RWPE1 (cell line): ENCODE data around the gene ESYT2.
"Not testable (repeated sequence)": the region's sequence is repeated elsewhere in the genome, so short reads cannot be mapped to it uniquely, and the experiment has no call there.

Experiments
- CTCF ChIA-PET: fragments of 350-600 bp; sonication (Branson Sonifier 250); formaldehyde crosslinking; extraction: SDS; loops from one replicate; lab custom pipeline; 2021; lab: Yijun Ruan, JAX
- POLR2A ChIA-PET: fragments of 400-600 bp; formaldehyde crosslinking; extraction: SDS; loops from one replicate; lab custom pipeline; 2020; ENCODE audit warnings: antibody characterized with exemption; ENCODE audit not compliant: low non-redundant PET; lab: Yijun Ruan, JAX
- DNase-seq: peaks from one replicate; pipeline ENCODE4 v3.0.0; 2012; ENCODE audit warnings: low spot score
- H3K27ac ChIP-seq: fragments of 450-650 bp; 2 replicates; pipeline ENCODE4 v1.5.1; 2017
- TF ChIP-seq, protein P1 (sequence below): fragments of 450-650 bp; conservative IDR thresholded peaks from 2 replicates; pipeline ENCODE4 v1.5.1; 2017; ENCODE audit warnings: low read depth, mild to moderate bottlenecking

The ESYT2 gene

DNA sequence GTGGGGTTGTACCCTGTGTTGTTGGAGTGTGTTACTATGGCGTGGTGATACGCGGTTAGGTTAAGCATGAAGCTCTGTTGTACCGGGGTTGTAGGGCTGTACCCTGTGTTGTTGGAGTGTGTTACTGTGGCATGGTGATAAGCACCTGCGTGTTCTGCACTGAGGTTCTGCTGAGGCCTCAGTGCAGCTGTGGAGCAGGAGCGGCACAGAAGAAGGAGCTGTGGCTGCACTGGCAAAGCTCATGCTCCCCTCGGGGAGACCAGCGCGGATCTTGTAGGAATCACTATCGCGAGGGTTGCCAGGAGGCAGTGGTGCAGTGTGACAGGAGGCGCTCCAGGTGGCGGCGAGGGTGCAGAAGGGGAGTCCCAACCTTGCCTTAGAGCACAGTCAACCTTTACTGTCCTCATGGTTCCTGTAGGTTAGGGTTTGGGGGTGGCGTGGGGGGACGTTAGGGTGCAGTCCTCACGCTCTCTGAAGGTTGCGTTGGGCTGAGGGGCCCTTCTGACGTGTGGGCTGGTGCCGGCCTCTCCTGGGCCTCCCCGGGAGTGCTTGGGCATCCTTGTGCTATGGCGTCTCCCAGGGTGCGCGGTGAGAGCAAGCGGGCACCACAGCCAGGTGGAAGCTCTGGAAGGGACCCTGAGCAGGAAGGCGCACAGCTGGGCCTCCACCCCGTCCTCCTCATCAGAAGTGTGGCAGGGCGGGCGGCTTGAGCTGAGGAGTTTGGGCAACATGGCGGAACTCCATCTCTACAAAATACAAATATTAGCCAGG, 38.1 kb upstream of the ESYT2 start:
- DNase-seq = no peak
- CTCF ChIA-PET = no interaction called here
- peak overlapping the region; percentile 40; the same call in 1 of the 2 replicates for H3K27ac ChIP-seq
- POLR2A ChIA-PET = no interaction called here
- TF ChIP-seq, protein P1, sequence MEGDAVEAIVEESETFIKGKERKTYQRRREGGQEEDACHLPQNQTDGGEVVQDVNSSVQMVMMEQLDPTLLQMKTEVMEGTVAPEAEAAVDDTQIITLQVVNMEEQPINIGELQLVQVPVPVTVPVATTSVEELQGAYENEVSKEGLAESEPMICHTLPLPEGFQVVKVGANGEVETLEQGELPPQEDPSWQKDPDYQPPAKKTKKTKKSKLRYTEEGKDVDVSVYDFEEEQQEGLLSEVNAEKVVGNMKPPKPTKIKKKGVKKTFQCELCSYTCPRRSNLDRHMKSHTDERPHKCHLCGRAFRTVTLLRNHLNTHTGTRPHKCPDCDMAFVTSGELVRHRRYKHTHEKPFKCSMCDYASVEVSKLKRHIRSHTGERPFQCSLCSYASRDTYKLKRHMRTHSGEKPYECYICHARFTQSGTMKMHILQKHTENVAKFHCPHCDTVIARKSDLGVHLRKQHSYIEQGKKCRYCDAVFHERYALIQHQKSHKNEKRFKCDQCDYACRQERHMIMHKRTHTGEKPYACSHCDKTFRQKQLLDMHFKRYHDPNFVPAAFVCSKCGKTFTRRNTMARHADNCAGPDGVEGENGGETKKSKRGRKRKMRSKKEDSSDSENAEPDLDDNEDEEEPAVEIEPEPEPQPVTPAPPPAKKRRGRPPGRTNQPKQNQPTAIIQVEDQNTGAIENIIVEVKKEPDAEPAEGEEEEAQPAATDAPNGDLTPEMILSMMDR = no peak

DNA sequence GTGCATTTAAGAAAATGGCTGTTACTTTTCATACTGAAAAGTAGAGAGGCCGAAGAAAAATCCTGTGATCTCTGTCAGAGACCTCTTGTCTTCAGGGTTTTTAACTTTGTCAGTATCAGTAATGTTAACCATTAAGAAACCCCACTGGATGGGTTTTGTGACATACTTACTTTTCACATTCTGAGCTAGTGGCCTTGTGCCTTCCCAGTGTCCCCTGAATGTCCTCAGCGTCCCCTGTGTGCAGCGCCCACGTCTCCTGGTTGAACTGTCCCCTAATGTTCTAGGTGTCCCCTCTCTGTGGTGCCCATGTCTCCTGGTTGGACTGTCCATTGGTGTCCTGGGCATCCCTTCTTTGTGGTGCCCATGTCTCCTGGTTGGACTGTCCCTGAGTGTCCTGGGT, 36.7 kb upstream of the ESYT2 start:
- ChIA-PET CTCF (no interaction called here), POLR2A (no interaction called here)
- H3K27ac ChIP-seq = peak overlapping the region; percentile 93
- DNase-seq = no peak
- TF ChIP-seq, protein P1 = no peak

DNA sequence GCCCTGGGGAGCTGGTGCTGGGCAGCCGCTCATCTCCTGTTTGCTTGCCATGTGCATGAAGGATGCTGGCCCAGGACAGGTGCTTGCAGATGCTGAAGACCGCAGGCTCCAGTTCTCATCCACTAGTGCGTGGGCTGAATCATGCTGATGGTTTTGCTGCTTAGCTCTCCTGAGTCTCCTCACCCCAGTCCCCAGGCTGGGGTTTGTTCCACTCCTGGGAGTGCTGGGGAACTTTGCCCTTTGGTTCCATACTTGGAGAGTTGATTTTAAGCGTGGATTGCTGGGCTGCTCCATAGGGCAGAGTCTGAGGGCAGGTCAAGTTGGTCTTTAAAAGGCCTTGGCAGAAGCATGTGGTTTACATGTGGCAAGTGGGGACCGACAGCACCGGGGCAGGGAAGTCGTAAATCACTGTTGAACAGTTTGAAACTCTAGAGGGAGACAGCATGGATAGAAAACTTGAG, 36.2 kb upstream of the ESYT2 start:
- no peak for DNase-seq
- H3K27ac ChIP-seq = peak overlapping the region; percentile 93
- TF ChIP-seq, protein P1 = no peak
- ChIA-PET POLR2A (no interaction called here), CTCF (no interaction called here)

DNA sequence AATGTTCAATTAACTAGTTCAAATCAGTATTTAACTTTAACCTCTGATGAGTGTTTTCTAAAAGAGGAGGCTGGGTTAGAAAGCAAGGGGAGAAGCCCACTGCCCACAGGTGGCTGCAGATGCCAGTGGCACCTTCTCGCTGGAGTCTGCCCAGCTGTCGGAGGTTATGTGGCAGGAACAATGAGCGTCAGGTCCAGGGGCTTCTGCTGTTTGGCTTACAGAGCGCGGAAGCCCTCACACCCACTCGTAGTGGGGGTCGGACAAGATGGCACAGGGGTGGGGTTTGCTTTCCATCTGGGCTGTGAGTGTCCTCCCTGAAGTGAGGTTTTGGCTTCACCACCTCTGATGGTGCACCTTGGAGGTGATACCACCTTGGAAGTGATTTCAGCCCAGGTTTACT, 35.5 kb upstream of the ESYT2 start:
- TF ChIP-seq, protein P1 = no peak
- CTCF ChIA-PET = no interaction called here
- H3K27ac ChIP-seq = peak overlapping the region; percentile 93
- DNase-seq = no peak
- POLR2A ChIA-PET = no interaction called here

DNA sequence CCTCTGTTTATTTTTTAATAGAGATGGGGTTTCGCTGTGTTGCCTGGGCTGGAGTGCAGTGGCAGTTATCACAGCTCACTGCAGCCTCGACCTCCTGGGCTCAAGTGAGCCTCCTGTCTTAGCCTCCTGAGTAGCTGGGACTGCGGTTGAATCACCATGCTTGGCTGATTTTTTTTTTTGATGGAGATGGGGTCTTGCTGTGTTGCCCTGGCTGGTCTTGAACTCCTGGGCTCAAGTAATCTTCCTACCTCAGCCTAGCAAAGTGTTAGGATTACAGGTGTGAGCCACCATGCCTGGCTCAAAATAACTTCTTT, 35.2 kb upstream of the ESYT2 start:
- no peak for DNase-seq
- TF ChIP-seq, protein P1 = no peak
- ChIA-PET CTCF (no interaction called here), POLR2A (no interaction called here)
- peak overlapping the region; percentile 93 for H3K27ac ChIP-seq

DNA sequence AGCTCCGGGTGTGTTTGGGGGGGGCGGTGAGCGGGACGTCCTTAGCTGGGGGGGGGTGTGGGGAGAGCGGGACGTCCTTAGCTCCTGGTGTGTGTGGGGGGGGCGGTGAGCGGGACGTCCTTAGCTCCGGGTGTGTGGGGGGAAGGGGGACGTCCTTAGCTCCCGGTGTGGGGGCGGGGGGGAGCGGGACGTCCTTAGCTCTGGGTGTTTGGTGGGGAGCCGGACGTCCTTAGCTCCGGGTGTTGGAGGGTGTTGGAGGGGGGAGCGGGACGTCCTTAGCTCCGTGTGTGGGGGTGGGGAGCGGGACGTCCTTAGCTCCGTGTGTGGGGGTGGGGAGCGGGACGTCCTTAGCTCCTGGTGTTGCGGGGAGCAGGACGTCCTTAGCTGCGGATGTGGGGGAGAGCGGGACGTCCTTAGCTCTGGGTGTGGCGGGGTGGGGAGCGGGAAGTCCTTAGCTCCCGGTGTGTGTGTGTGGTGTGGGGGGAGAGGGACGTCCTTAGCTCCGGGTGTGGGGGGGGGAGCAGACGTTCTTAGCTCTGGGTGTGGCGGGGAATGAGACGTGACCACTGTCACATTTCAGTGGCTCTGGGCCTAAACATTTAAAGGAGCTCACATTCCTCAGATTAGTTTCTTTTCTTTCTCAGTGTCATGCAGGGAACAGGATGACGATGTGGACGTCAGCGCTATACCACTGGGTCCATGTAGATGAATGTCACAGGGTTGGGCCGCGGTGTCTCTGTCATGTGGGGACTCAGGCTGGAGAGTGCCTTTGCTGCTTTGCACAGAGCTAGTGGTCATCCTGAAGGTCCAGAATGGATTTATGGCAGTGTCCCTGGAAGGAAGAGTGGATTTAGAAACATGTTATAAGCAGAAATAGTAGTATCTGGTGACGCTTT, 34.5 kb upstream of the ESYT2 start:
- ChIA-PET CTCF (no interaction called here), POLR2A (interaction anchor here (1.0 kb wide), 1 partner anchor 34 kb away, joined by 6 read pairs; the partner anchor contains the start of gene ESYT2)
- TF ChIP-seq, protein P1 = no peak

DNA sequence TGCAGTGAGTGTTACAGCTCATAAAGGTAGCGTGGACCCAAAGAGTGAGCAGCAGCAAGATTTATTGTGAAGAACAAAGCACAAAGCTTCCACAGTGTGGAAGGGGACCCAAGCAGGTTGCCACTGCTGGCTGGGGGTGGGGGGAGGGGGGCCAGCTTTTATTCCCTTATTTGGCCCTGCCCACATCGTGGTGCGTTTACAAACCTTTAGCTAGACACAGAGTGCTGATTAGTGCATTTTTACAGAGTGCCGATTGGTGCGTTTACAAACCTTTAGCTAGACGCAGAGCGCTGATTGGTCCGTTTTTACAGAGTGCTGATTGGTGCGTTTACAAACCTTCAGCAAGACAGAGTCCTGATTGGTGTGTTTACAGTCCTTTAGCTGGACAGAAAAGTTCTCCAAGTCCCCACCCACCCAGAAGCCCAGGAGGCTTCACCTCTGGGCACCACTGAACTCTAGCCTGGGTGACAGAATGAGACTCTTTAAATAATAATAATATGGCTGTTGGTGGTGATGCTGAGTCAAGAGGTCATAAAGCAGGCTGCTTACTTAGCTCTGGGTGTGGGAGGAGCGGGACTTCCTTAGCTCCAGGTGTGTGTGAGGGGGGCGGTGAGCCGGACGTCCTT, 33.8 kb upstream of the ESYT2 start:
- peak; percentile 44 for DNase-seq
- H3K27ac ChIP-seq = peak overlapping the region; percentile 93
- CTCF ChIA-PET = not testable (repeated sequence)
- POLR2A ChIA-PET = interaction anchor here (1.0 kb wide), 1 partner anchor 33 kb away, joined by 6 read pairs; the partner anchor contains the start of gene ESYT2

More for the DNA sequence above, 34.5 kb upstream of the ESYT2 start:
- peak; percentile 48 for DNase-seq
- H3K27ac ChIP-seq = peak overlapping the region; percentile 93
